ENCODE results near the gene DARS1. TPM values are rescaled to one million over a fixed set of nuclear protein-coding genes. Genes with fewer than 3 reads are reported as not detected.
"Not testable (repeated sequence)": the region's sequence is repeated elsewhere in the genome, so short reads cannot be mapped to it uniquely, and the experiment has no call there.

The DARS1 gene
- total RNA-seq, 1 donor from 2014 or later, result 153 TPM

DNA sequence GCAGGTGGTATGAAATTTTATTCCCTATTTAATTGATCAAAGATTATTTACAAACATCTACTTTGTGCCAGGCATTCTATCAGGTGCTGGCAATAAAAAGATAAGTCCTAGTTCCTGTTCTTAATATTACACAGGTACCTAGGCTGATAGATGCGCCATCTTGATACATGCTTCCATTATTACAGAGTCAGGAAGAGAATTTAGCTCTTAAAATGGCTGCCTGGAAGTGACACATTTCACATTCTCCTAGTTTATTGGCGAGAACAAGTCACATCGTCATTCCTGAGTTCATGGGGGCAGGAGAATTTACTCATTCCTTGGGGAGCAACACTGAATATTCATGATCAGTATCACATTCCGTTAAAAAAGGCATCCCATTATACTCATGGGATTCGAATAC, 1.1 kb upstream of the DARS1 start:
- Mint-ChIP-seq H3K4me3 (peak overlapping the region; percentile 93), H3K27ac (peak overlapping the region; percentile 100), H3K36me3 (ENCODE audit: low read depth) (peaks cover 52% of the 10 kb centered on the region), H3K4me1 (peaks cover 42% of the 10 kb centered on the region), H3K9me3 (peaks cover 17% of the 10 kb centered on the region), H3K27me3 (no peaks in the 10 kb centered on the region)
- DNase-seq, result no peak
- intact Hi-C loops (cut with micrococcal nuclease), result loop anchor here (5.0 to 10.0 kb wide), 3 partner anchors 321 to 932 kb away; partner anchors contain the start of genes R3HDM1, RAB3GAP1 and ZRANB3

DNA sequence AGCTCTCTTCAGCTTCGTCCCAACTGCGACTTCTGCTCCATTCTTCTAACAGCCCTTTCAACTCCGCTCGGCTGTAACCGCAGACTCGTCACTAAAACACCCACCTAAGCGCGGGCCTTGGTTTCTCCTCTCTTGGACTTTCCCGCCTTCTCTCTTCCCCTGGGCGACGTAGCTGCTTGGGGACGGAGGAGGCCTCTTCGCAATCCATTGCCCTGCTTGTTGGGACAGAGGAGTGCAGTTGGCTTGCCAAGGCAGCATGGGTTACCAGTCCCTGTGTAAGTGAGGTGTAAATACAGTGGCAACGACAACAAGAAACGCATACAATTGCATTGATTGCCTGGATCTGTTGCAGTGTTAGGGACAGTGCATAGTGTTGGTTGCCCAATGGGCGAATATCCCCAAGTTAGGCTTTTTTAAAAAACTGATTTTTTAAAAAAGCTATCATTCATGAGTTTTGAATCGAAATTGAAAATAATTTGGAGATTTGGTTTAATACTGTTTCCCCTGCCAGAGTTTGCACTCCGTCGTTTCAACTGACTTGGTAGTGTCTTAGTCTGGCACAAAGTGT, 484 bp upstream of the DARS1 start:
- H3K36me3 Mint-ChIP-seq (ENCODE audit: low read depth), result peaks cover 52% of the 10 kb centered on the region
- peaks cover 43% of the 10 kb centered on the region for H3K4me1 Mint-ChIP-seq

DNA sequence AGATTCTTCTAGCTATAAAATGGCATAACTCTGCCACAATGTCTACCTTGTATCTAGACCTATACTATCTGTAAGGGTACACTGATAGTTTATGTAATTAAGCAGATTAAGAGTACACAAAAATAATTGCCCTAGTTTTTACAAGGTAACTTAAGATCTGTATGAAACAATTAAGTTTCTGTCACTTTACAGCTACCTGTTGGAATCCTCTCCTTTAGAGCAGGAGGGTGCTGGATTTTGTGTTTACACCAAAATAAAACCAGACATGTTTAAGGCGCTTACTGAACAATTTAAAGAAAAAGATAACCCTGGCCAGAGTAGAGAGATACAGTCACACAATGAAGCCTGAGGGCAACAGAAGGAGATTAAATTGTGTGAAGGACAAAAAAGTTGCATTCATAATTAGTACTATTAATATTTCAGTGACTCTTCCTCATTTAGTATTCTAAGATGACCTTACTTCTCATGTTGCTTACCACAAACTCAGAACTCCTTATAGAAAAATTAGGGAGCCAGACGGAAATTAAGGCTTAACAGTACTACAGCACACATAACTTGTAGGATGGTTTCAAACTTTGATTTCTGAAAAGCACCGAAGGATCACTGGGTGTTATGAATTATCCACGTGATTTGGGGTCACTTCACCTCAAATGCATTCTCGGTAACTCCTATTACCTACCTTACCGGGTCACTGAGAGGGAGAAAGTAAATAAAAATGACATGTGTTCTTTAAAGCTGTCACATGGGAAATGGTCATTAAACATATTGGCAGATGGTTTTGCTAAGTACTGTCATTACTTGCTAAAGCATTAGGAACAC, 1.0 kb downstream of the DARS1 start:
- peaks cover 52% of the 10 kb centered on the region for H3K4me1 Mint-ChIP-seq
- H3K36me3 Mint-ChIP-seq (ENCODE audit: low read depth), result peaks cover 57% of the 10 kb centered on the region
- peaks cover 8% of the 10 kb centered on the region for H3K9me3 Mint-ChIP-seq
- DNase-seq, result no peak
- peak overlapping the region; percentile 100 for H3K27ac Mint-ChIP-seq
- peak overlapping the region; percentile 93 for H3K4me3 Mint-ChIP-seq
- intact Hi-C loops (cut with micrococcal nuclease), result loop anchor here (1.0 to 10.0 kb wide), 17 partner anchors 22 to 930 kb away; partner anchors contain the start of genes MCM6, R3HDM1, RAB3GAP1 and UBXN4
- no peaks in the 10 kb centered on the region for H3K27me3 Mint-ChIP-seq

More for the DNA sequence above, 484 bp upstream of the DARS1 start:
- intact Hi-C loops (cut with micrococcal nuclease), result loop anchor here (1.0 to 10.0 kb wide), 16 partner anchors 21 to 931 kb away; partner anchors contain the start of genes MCM6, R3HDM1, RAB3GAP1 and UBXN4
- Mint-ChIP-seq H3K27me3 (no peaks in the 10 kb centered on the region), H3K27ac (peak overlapping the region; percentile 100), H3K4me3 (peak overlapping the region; percentile 93), H3K9me3 (peaks cover 13% of the 10 kb centered on the region)
- no peak for DNase-seq

DNA sequence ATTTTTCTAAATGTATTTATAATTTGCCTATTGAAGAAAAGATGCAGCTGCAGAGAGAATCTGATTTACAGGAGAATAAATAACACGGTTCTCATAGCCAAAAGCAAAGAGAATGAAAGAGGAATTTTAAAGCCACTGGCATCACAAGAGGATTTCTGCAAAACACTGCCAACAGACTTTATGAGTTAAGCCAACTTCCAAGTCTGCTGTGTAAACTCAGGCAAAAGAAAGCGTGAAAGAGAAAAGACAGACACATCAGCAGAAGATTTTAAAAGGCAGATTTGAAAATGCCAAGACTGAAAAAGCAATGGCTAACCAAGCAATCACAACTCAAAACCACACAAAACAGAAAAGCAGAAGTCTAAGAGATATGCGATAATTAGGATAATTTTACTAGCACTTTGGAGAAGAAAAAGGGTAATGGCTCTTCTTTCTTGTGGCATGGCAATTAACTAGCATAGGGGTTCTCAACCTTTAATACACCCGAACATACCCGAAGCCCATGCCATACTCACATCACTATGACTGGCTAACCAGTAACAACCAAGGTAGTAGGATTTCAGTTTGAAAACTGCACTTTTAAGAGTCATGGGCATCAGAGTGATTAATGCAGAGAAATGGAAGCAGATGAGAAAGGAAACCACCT, 4.9 kb downstream of the DARS1 start:
- H3K4me1 Mint-ChIP-seq, result peaks cover 52% of the 10 kb centered on the region
- no peaks in the 10 kb centered on the region for H3K27me3 Mint-ChIP-seq
- no peaks in the 10 kb centered on the region for H3K9me3 Mint-ChIP-seq
- H3K36me3 Mint-ChIP-seq (ENCODE audit: low read depth), result peaks cover 72% of the 10 kb centered on the region
- peak overlapping the region; percentile 59 for H3K27ac Mint-ChIP-seq
- H3K4me3 Mint-ChIP-seq, result peak overlapping the region; percentile 62
- DNase-seq, result no peak
- intact Hi-C loops (cut with micrococcal nuclease), result loop anchor here (5.0 to 10.0 kb wide), 3 partner anchors 68 to 926 kb away; partner anchors contain the start of genes R3HDM1, RAB3GAP1 and ZRANB3

DNA sequence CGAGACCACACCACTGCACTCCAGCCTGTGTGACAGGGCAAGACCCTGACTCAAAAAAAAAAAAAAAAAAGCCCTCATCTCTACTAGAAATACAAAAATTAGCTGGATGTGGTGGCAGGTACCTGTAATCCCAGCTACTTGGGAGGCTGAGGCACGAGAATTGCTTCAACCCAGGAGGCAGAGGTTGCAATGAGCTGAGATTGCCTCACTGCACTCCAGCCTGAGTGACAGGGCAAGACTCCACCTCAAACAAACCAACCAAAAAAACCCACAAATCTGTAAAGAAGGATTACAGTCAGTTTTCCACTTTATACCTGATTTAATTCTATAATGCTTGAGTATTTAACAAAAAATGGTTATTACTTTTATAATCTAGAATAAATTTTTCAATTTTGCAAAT, 9.7 kb downstream of the DARS1 start:
- H3K9me3 Mint-ChIP-seq, result peaks cover 19% of the 10 kb centered on the region

DNA sequence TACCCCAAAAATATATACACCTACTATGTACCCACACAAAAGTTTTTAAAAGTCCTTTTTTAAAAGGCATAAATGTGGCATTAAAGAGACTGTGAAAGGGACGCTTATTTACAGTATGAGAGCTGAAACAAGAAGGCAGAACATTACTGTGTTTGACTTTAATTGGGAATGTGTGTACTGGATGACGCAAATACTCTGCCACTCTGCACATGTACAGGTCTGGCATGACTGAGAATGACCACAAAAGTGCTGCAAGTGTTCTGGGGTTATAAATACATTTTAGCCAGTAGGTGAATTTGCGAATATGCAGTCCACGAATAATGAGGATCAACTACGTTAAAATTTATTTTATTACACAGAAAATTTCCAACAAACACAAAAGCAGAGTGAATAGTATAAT, 11.4 kb downstream of the DARS1 start:
- Mint-ChIP-seq H3K36me3 (ENCODE audit: low read depth) (peaks cover 83% of the 10 kb centered on the region), H3K27ac (no peak overlapping the region), H3K27me3 (no peaks in the 10 kb centered on the region), H3K4me3 (no peak overlapping the region), H3K4me1 (peaks cover 50% of the 10 kb centered on the region), H3K9me3 (peaks cover 20% of the 10 kb centered on the region)
- intact Hi-C loops (cut with micrococcal nuclease), result no loop called here
- DNase-seq, result no peak

More for the DNA sequence above, 9.7 kb downstream of the DARS1 start:
- no peak for DNase-seq
- peaks cover 52% of the 10 kb centered on the region for H3K4me1 Mint-ChIP-seq
- H3K4me3 Mint-ChIP-seq, result no peak overlapping the region
- H3K27ac Mint-ChIP-seq, result peak overlapping the region; percentile 29
- H3K36me3 Mint-ChIP-seq (ENCODE audit: low read depth), result peaks cover 83% of the 10 kb centered on the region
- intact Hi-C loops (cut with micrococcal nuclease), result no loop called here
- H3K27me3 Mint-ChIP-seq, result no peaks in the 10 kb centered on the region

DNA sequence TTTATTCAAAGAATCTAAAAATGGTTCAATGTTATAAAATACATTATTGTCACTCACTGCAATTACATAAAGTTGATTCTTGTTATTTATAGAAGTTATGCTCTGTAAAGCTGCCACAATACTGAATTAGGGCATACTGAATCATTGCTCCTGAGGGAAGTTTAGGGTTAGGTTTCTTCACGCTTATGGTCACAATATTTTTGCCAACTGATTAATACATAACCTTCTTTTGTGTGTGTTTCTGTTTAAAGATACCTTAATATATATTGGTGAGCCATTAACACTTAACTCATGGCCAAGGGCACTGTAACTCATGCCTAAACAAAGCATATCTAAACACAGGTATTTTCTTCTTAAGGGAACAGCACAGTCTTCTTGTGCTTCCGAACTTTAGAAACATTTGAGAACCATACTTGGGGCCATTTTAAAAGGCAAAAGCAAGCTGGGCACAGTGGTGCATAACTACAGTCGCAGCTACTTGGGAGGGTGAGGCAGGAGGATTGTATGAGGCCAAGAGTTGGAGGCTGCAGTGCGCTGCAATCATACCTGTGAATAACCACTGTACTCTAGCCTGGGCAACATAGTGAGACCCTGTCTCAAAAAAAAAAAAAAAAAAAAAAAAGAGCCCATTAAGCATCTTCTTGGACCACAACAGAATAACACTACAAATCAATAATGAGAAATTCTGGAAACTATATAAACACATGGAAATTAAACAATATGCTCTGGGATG, 15.6 kb downstream of the DARS1 start:
- H3K27me3 Mint-ChIP-seq, result no peaks in the 10 kb centered on the region
- no peak for DNase-seq
- H3K36me3 Mint-ChIP-seq (ENCODE audit: low read depth), result peaks cover 75% of the 10 kb centered on the region
- H3K9me3 Mint-ChIP-seq, result peaks cover 20% of the 10 kb centered on the region
- H3K4me1 Mint-ChIP-seq, result peaks cover 49% of the 10 kb centered on the region
- no peak overlapping the region for H3K4me3 Mint-ChIP-seq
- intact Hi-C loops (cut with micrococcal nuclease), result no loop called here
- no peak overlapping the region for H3K27ac Mint-ChIP-seq

DNA sequence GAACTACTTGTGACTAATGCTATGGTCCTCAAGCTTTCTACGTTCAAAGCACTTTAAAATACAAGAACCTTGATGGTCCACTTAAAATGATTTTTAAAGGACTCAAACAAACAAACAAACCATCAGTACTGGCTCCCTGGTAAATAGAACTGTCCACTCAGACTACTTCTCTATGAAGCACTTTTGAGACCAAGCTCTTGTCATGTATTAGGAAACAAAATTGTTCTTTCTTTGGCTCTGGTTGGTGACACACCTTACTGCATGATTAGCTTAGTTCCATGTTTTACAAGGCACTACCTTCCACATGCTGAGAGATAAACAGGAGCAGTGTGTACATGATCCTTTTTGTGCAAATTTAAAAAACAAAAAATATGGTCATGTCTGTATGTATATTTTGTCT, 19.7 kb downstream of the DARS1 start:
- no peak for DNase-seq
- H3K9me3 Mint-ChIP-seq, result peaks cover under 1% of the 10 kb centered on the region
- intact Hi-C loops (cut with micrococcal nuclease), result no loop called here
- peaks cover 57% of the 10 kb centered on the region for H3K4me1 Mint-ChIP-seq
- H3K27ac Mint-ChIP-seq, result no peak overlapping the region
- H3K4me3 Mint-ChIP-seq, result no peak overlapping the region
- no peaks in the 10 kb centered on the region for H3K27me3 Mint-ChIP-seq
- H3K36me3 Mint-ChIP-seq (ENCODE audit: low read depth), result peaks cover 55% of the 10 kb centered on the region

DNA sequence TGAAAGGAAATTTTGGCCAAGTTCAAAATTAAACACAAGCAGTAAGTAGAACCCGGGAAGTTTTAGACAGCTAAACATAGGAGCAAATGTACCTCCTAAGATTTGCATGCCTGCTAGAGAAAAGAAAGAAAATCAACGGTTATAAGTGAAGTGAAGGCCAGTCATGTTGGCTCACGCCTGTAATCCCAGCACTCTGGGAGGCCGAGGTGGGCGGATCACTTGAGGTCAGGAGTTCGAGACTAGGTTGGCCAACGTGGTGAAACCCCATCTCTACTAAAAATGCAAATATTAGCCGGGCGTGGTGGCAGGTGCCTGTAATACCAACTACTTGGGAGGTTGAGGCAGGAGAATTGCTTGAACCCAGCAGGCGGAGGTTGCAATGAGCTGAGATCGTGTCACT, 21.0 kb downstream of the DARS1 start:
- H3K27ac Mint-ChIP-seq; DNase-seq; intact Hi-C loops (cut with micrococcal nuclease); H3K27me3 Mint-ChIP-seq; H3K9me3 Mint-ChIP-seq; H3K4me3 Mint-ChIP-seq: not testable (repeated sequence)
- Mint-ChIP-seq H3K4me1 (peaks cover 55% of the 10 kb centered on the region), H3K36me3 (ENCODE audit: low read depth) (peaks cover 50% of the 10 kb centered on the region)

DNA sequence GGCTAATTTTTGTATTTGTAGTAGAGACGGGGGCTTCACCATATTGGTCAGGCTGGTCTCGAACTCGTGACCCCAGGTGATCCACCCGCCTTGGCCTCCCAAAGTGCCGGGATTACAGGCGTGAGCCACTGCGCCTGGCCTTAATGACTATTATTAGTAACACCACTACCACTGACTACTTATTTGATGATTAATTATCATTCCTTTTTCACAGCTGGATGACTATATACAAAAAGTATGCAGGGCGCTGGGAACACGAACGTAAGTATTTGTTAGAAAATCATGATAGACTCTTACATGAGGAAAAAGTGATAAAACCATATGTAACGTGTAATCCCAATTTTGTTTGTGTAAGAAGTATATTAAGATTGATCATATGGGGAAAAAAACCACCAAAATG, 21.6 kb downstream of the DARS1 start:
- peaks cover 56% of the 10 kb centered on the region for H3K4me1 Mint-ChIP-seq

DNA sequence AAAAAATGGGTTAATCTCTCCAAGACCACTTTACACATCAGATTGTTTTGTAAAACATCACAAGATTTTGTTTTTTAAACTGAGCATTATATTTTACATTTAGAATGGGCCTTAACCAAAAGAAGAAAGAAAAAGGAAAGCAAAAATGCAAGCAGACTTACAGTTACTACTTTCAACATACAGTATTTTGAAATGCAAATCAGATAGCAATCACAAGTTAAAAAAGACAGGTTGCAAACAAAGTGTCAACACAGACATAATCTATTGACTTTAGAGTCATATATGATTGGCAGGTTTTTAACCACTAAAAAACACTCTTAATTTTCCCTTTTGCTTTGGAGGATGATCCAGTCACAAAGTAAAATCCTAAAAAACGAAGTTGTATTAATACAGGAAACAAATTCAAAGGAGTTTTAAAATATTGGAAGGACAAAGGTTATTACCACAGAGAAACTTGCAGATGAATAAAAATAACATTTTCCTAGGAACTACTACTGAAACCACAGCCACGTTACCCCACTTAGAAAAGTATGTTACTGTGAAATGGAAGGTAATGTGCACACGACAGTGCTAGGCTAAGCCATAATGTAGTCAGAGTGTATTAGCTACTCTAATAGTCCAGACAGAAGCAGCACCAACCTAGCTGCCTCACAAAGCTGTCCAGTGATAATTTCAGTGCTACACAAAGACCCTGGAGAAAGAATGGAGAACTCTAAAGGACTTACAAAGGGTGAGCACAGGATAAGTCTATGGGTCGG, 22.9 kb downstream of the DARS1 start:
- peaks cover 50% of the 10 kb centered on the region for H3K36me3 Mint-ChIP-seq (ENCODE audit: low read depth)
- H3K27ac Mint-ChIP-seq, result peak overlapping the region; percentile 94
- peak overlapping the region; percentile 58 for H3K4me3 Mint-ChIP-seq
- H3K9me3 Mint-ChIP-seq, result no peaks in the 10 kb centered on the region
- peaks cover 55% of the 10 kb centered on the region for H3K4me1 Mint-ChIP-seq
- intact Hi-C loops (cut with micrococcal nuclease), result loop anchor here (1.0 to 2.0 kb wide), 5 partner anchors 14 to 420 kb away; partner anchors contain the start of gene DARS1
- H3K27me3 Mint-ChIP-seq, result no peaks in the 10 kb centered on the region
- peak; percentile 67 for DNase-seq

More for the DNA sequence above, 21.6 kb downstream of the DARS1 start:
- Mint-ChIP-seq H3K27me3 (no peaks in the 10 kb centered on the region), H3K4me3 (no peak overlapping the region), H3K9me3 (no peaks in the 10 kb centered on the region), H3K27ac (peak overlapping the region; percentile 94), H3K36me3 (ENCODE audit: low read depth) (peaks cover 52% of the 10 kb centered on the region)
- intact Hi-C loops (cut with micrococcal nuclease), result loop anchor here (2.0 kb wide), 2 partner anchors 31 to 93 kb away; no protein-coding TSS in a partner anchor
- no peak for DNase-seq

DNA sequence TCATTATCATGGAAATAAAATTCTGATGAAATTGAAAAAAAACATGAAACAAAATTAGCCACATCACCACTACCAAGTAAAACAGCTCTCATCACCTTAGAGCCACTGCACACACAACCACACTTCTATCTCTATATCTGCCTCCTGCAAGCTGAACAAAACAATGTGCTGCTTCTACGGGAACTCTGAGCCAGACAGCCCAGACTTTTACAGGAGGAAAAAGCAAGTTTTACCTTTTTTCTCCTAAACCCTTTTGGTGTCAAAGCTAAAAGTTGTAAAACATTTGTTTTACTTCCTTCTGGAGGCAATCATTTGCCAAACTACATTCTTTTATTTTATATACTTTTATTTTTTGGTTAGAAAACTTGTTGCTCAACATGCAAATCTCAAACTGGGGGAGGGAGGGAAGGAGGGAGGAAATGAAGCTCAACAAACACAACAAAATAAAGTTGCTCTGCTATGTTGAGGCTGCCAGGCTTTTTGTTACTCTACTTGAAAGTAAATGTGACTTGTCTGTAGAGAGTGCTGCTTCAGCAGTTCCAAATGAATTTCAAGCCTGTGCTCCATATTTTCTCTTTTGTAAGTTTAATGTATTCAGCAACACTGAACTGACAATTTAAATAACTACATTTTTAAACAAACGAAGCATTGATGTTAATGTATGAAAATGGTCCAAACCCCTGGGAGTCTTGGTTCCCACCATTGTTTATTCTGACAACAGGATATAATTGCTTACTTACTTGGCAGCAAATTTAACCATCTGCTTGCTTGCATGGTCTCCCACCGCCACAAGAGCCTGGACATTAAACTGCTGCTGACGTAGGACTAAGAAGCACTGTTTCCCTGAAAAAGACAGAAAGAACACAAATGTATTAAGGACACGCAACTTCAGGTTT, 24.5 kb downstream of the DARS1 start:
- no peaks in the 10 kb centered on the region for H3K27me3 Mint-ChIP-seq
- peaks cover 56% of the 10 kb centered on the region for H3K4me1 Mint-ChIP-seq
- peak overlapping the region; percentile 58 for H3K4me3 Mint-ChIP-seq
- peaks cover 48% of the 10 kb centered on the region for H3K36me3 Mint-ChIP-seq (ENCODE audit: low read depth)
- H3K27ac Mint-ChIP-seq, result peak overlapping the region; percentile 94
- DNase-seq, result peak; percentile 83
- intact Hi-C loops (cut with micrococcal nuclease), result loop anchor here (2.0 kb wide), 2 partner anchors 156 to 172 kb away; no protein-coding TSS in a partner anchor
- H3K9me3 Mint-ChIP-seq, result no peaks in the 10 kb centered on the region
